HepG2 (cell line): ENCODE measurements around the gene QRFPR.

Experiments
- BRCA1 ChIP-seq: sonication (generic); formaldehyde crosslinking; IDR thresholded peaks from 2 replicates; pipeline ENCODE4 v1.4.0; 2020; ENCODE audit warnings: missing genetic modification reagents
- GMEB1 ChIP-seq: sonication (generic); formaldehyde crosslinking; IDR thresholded peaks from 2 replicates; pipeline ENCODE4 v1.5.1; 2020; ENCODE audit warnings: missing genetic modification reagents, mild to moderate bottlenecking, borderline replicate concordance
- NFE2L1 ChIP-seq: sonication (generic); formaldehyde crosslinking; IDR thresholded peaks from 2 replicates; pipeline ENCODE4 v1.4.0; 2020; ENCODE audit warnings: missing genetic modification reagents, mild to moderate bottlenecking, borderline replicate concordance
- RAD21 ChIP-seq: fragments of 450-650 bp; formaldehyde crosslinking; IDR thresholded peaks from 2 replicates; pipeline ENCODE4 v1.5.0; 2020; ENCODE audit warnings: mild to moderate bottlenecking
- ZKSCAN8 ChIP-seq: IDR thresholded peaks from 2 replicates; pipeline ENCODE4 v1.6.1; 2016; ENCODE audit warnings: borderline replicate concordance, missing genetic modification reagents, missing compliant biosample characterization
- TF ChIP-seq, protein P1 (sequence below): sonication (generic); formaldehyde crosslinking; IDR thresholded peaks from 2 replicates; pipeline ENCODE4 v1.5.0; 2020; ENCODE audit warnings: mild to moderate bottlenecking, missing genetic modification reagents, moderate library complexity
- TF ChIP-seq, protein P2 (sequence below): sonication (generic); formaldehyde crosslinking; IDR thresholded peaks from 2 replicates; pipeline ENCODE4 v1.4.0; 2020; ENCODE audit warnings: missing genetic modification reagents

DNA sequence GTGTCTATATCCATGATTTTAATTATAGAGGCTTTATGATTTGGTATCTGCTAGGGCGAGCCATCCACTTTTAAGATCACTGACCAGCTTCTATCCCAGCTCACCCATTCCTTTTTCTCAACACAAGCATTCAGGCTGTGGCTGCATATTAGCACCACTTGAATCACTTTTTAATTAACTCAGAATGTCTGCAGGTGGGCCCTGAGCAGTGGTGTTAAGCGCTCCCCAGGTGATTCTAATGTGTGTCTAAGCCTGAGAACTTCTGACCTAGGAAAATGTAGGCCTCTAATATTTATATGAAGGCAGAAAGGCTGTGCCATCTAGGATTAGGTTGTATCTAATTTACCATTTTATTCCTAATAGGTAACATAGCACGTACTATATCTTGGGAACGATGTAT, 19.8 kb upstream of the QRFPR start:
- TF ChIP-seq, protein P1, sequence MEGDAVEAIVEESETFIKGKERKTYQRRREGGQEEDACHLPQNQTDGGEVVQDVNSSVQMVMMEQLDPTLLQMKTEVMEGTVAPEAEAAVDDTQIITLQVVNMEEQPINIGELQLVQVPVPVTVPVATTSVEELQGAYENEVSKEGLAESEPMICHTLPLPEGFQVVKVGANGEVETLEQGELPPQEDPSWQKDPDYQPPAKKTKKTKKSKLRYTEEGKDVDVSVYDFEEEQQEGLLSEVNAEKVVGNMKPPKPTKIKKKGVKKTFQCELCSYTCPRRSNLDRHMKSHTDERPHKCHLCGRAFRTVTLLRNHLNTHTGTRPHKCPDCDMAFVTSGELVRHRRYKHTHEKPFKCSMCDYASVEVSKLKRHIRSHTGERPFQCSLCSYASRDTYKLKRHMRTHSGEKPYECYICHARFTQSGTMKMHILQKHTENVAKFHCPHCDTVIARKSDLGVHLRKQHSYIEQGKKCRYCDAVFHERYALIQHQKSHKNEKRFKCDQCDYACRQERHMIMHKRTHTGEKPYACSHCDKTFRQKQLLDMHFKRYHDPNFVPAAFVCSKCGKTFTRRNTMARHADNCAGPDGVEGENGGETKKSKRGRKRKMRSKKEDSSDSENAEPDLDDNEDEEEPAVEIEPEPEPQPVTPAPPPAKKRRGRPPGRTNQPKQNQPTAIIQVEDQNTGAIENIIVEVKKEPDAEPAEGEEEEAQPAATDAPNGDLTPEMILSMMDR (CRISPR knock-in tag) = no peak
- TF ChIP-seq ZKSCAN8 = no peak
- TF ChIP-seq GMEB1 (CRISPR knock-in tag) = no peak
- no peak for TF ChIP-seq BRCA1 (CRISPR knock-in tag)
- TF ChIP-seq, protein P2, sequence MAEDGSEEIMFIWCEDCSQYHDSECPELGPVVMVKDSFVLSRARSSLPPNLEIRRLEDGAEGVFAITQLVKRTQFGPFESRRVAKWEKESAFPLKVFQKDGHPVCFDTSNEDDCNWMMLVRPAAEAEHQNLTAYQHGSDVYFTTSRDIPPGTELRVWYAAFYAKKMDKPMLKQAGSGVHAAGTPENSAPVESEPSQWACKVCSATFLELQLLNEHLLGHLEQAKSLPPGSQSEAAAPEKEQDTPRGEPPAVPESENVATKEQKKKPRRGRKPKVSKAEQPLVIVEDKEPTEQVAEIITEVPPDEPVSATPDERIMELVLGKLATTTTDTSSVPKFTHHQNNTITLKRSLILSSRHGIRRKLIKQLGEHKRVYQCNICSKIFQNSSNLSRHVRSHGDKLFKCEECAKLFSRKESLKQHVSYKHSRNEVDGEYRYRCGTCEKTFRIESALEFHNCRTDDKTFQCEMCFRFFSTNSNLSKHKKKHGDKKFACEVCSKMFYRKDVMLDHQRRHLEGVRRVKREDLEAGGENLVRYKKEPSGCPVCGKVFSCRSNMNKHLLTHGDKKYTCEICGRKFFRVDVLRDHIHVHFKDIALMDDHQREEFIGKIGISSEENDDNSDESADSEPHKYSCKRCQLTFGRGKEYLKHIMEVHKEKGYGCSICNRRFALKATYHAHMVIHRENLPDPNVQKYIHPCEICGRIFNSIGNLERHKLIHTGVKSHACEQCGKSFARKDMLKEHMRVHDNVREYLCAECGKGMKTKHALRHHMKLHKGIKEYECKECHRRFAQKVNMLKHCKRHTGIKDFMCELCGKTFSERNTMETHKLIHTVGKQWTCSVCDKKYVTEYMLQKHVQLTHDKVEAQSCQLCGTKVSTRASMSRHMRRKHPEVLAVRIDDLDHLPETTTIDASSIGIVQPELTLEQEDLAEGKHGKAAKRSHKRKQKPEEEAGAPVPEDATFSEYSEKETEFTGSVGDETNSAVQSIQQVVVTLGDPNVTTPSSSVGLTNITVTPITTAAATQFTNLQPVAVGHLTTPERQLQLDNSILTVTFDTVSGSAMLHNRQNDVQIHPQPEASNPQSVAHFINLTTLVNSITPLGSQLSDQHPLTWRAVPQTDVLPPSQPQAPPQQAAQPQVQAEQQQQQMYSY (CRISPR knock-in tag) = no peak
- TF ChIP-seq NFE2L1 (CRISPR knock-in tag) = no peak
- TF ChIP-seq RAD21 (CRISPR knock-in tag) = no peak
